Measurements from ENCODE around the gene PPP1R17.

PPP1R17 gene

GRCh38 chr7:31687024-31687748 is at the start of gene PPP1R17:
TSS of gene PPP1R17 (plus strand) at chr7:31687215. CDS start at chr7:31692442, 5,227 bp downstream.
- TF ChIP-seq CTCF (IDR thresholded peaks at IDR 0.05; ENCODE audit: borderline replicate concordance, control extremely low read depth, extremely low read depth, insufficient read depth, missing control alignments), result no peak
- in situ Hi-C loops (cut with MboI; ENCODE audit: low sequenced_read_pairs, unreplicated experiment), result no loop called here
- DNase-seq (ENCODE audit: low spot score), result no peak

DNA sequence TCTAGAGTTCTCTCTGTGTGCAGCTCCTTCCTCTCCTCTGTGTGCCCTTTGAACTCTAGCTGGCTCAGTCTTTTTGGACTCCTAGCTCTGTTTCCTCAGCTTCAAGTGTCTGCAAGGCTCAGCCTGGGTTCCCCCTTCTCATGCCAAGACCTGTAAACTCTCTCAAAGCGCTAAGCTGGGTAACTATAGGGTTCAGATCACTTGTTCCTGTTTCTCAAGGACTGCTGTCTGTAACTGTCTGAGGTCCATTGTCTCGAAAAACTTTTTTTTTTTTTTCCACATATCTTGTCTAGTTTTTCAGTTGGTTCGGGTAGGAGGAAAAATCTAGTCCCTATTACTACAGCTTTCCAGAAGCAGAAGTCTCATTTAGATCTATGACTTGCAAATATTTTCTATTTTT is 46.6 kb upstream of the PPP1R17 start:
- DNase-seq (ENCODE audit: low spot score), result no peak
- in situ Hi-C loops (cut with MboI; ENCODE audit: low sequenced_read_pairs, unreplicated experiment), result no loop called here
- no peak for TF ChIP-seq CTCF (IDR thresholded peaks at IDR 0.05; ENCODE audit: borderline replicate concordance, control extremely low read depth, extremely low read depth, insufficient read depth, missing control alignments)

GRCh38 chr7:31642681-31643115 is 44.3 kb upstream of the PPP1R17 start:
- DNase-seq (ENCODE audit: low spot score), result no peak
- TF ChIP-seq CTCF (IDR thresholded peaks at IDR 0.05; ENCODE audit: borderline replicate concordance, control extremely low read depth, extremely low read depth, insufficient read depth, missing control alignments), result no peak
- in situ Hi-C loops (cut with MboI; ENCODE audit: low sequenced_read_pairs, unreplicated experiment), result no loop called here

- in situ Hi-C loops (cut with MboI; ENCODE audit: low sequenced_read_pairs, unreplicated experiment), result no loop called here
- no peak for DNase-seq (ENCODE audit: low spot score)
- no peak for TF ChIP-seq CTCF (IDR thresholded peaks at IDR 0.05; ENCODE audit: borderline replicate concordance, control extremely low read depth, extremely low read depth, insufficient read depth, missing control alignments)
Measured at GRCh38 chr7:31646942-31647341, 40.1 kb upstream of the PPP1R17 start.

- DNase-seq (ENCODE audit: low spot score), result no peak
- no peak for TF ChIP-seq CTCF (IDR thresholded peaks at IDR 0.05; ENCODE audit: borderline replicate concordance, control extremely low read depth, extremely low read depth, insufficient read depth, missing control alignments)
- in situ Hi-C loops (cut with MboI; ENCODE audit: low sequenced_read_pairs, unreplicated experiment), result no loop called here
Measured at GRCh38 chr7:31647511-31647910, 39.5 kb upstream of the PPP1R17 start.

- DNase-seq (ENCODE audit: low spot score), result no peak
- no peak for TF ChIP-seq CTCF (IDR thresholded peaks at IDR 0.05; ENCODE audit: borderline replicate concordance, control extremely low read depth, extremely low read depth, insufficient read depth, missing control alignments)
- in situ Hi-C loops (cut with MboI; ENCODE audit: low sequenced_read_pairs, unreplicated experiment), result no loop called here
Measured at GRCh38 chr7:31648288-31648687, 38.7 kb upstream of the PPP1R17 start.

All from GM13976 (cell line).